Uterus (tissue), 4 donors: ENCODE measurements around the gene IGSF3. TPM values are rescaled to one million over a fixed set of nuclear protein-coding genes. Genes with fewer than 3 reads are reported as not detected.

Experiments
- DNase-seq, 2 donors: peaks; one replicate each; pipeline ENCODE4 v3.0.0-alpha.2; 2019 to 2020
- H3K27ac ChIP-seq, 2 donors: fragments of 200-600 bp; sonication (generic); 1 replicate in 1 of 2; 2 replicates in 1 of 2; pipeline ENCODE4 v1.5.1; 2016 to 2018
- H3K27me3 ChIP-seq, 2 donors: fragments of 200-600 bp; sonication (generic); one replicate each; pipeline ENCODE4 v1.5.1; 2018 to 2019; ENCODE audit warnings: control low read depth in 1 of 2
- H3K36me3 ChIP-seq, 2 donors: fragments of 200-600 bp; sonication (generic); one replicate each; pipeline ENCODE4 v1.5.1; 2019; ENCODE audit warnings: control low read depth in 1 of 2
- H3K4me1 ChIP-seq, 2 donors: fragments of 200-600 bp; sonication (generic); one replicate each; pipeline ENCODE4 v1.5.1; 2018 to 2019; ENCODE audit warnings: control low read depth in 1 of 2
- H3K4me3 ChIP-seq, 2 donors: fragments of 200-600 bp; sonication (generic); 1 replicate in 1 of 2; 2 replicates in 1 of 2; pipeline ENCODE4 v1.5.1; 2018 to 2019; ENCODE audit warnings: mild to moderate bottlenecking in 1 of 2
- H3K9me3 ChIP-seq, 2 donors: fragments of 200-600 bp; sonication (generic); one replicate each; pipeline ENCODE4 v1.5.1; 2019; ENCODE audit warnings: control low read depth in 1 of 2
- CTCF ChIP-seq, 4 experiments: fragments of 200-600 bp in 2 of 4; fragments of 450-650 bp in 2 of 4; sonication (generic) in 2 of 4; IDR thresholded peaks; one replicate each; pipeline ENCODE4 v1.5.1; 2016 to 2019; ENCODE audit warnings: antibody characterized with exemption in 4 of 4, mild to moderate bottlenecking in 2 of 4, moderate library complexity in 1 of 4
- POLR2A ChIP-seq, 2 donors: fragments of 450-650 bp; IDR thresholded peaks; one replicate each; pipeline ENCODE4 v1.6.1; 2016; ENCODE audit warnings: antibody characterized with exemption in 2 of 2, mild to moderate bottlenecking in 1 of 2, moderate library complexity in 1 of 2
- intact Hi-C: fragments of 100-400 bp; cut with DNase I; formaldehyde crosslinking; loops from one replicate; pipeline ENCODE4 v1.15.1; 2023; ENCODE audit warnings: low total_unique reads
- total RNA-seq, 4 donors: library from RNA; depleted of rRNA in 3 of 4; stranded (reverse); fragments of >200 nt in 3 of 4; gene quantifications; one replicate each; pipeline versions ENCODE4 v1.1.0 to v1.2.4, GENCODE V29; 2014 to 2023
- donor health status: DM: yes; HTN: yes; CAD: no.

IGSF3 gene
- total RNA-seq, 4 donors from 2014 or later, result 3.8 to 35.6 (median 8.4) TPM

GRCh38 chr1:116587501-116588227 is 79.9 kb downstream of the IGSF3 start:
- no peak for DNase-seq
- H3K4me3 ChIP-seq, result no peak overlapping the region
- intact Hi-C loops, result no loop called here
- H3K27me3 ChIP-seq, result no peaks in the 10 kb centered on the region
- no peak overlapping the region for H3K27ac ChIP-seq
- H3K9me3 ChIP-seq, result no peaks in the 10 kb centered on the region
- no peaks in the 10 kb centered on the region for H3K4me1 ChIP-seq
- no peak for TF ChIP-seq POLR2A (IDR thresholded peaks at IDR 0.05)
- no peak for TF ChIP-seq CTCF (IDR thresholded peaks at IDR 0.05)
- no peaks in the 10 kb centered on the region for H3K36me3 ChIP-seq

- Histone ChIP-seq H3K4me3 (no peak overlapping the region), H3K4me1 (no peaks in the 10 kb centered on the region), H3K27me3 (no peaks in the 10 kb centered on the region), H3K36me3 (no peaks in the 10 kb centered on the region), H3K9me3 (no peaks in the 10 kb centered on the region), H3K27ac (no peak overlapping the region)
- intact Hi-C loops, result no loop called here
- no peak for DNase-seq
- TF ChIP-seq CTCF (IDR thresholded peaks at IDR 0.05) (no peak), POLR2A (IDR thresholded peaks at IDR 0.05) (no peak)
Observed at GRCh38 chr1:116586741-116587143, 80.8 kb downstream of the IGSF3 start.

GRCh38 chr1:116585886-116586285 is 81.6 kb downstream of the IGSF3 start:
- intact Hi-C loops, result no loop called here
- Histone ChIP-seq H3K27ac (no peak overlapping the region), H3K4me3 (no peak overlapping the region), H3K9me3 (no peaks in the 10 kb centered on the region), H3K36me3 (no peaks in the 10 kb centered on the region), H3K4me1 (no peaks in the 10 kb centered on the region), H3K27me3 (no peaks in the 10 kb centered on the region)
- DNase-seq, result no peak
- TF ChIP-seq POLR2A (IDR thresholded peaks at IDR 0.05) (no peak), CTCF (IDR thresholded peaks at IDR 0.05) (no peak)

- Histone ChIP-seq H3K9me3 (no peaks in the 10 kb centered on the region), H3K27me3 (no peaks in the 10 kb centered on the region), H3K4me1 (no peaks in the 10 kb centered on the region), H3K4me3 (no peak overlapping the region), H3K27ac (no peak overlapping the region), H3K36me3 (no peaks in the 10 kb centered on the region)
- intact Hi-C loops, result no loop called here
- no peak for TF ChIP-seq POLR2A (IDR thresholded peaks at IDR 0.05)
- no peak for TF ChIP-seq CTCF (IDR thresholded peaks at IDR 0.05)
- DNase-seq, result no peak
Observed at GRCh38 chr1:116581323-116581885, 86.1 kb downstream of the IGSF3 start.

- no peak for DNase-seq
- Histone ChIP-seq H3K36me3 (no peaks in the 10 kb centered on the region), H3K9me3 (no peaks in the 10 kb centered on the region), H3K4me3 (no peak overlapping the region), H3K27me3 (no peaks in the 10 kb centered on the region), H3K4me1 (no peaks in the 10 kb centered on the region), H3K27ac (no peak overlapping the region)
- no peak for TF ChIP-seq POLR2A (IDR thresholded peaks at IDR 0.05)
- no peak for TF ChIP-seq CTCF (IDR thresholded peaks at IDR 0.05)
- intact Hi-C loops, result no loop called here
Observed at GRCh38 chr1:116580446-116581322, 86.8 kb downstream of the IGSF3 start.
